ENCODE data around the gene PLEKHG4B.
"Not testable (repeated sequence)": the region's sequence is repeated elsewhere in the genome, so short reads cannot be mapped to it uniquely, and the experiment has no call there.

PLEKHG4B gene

DNA sequence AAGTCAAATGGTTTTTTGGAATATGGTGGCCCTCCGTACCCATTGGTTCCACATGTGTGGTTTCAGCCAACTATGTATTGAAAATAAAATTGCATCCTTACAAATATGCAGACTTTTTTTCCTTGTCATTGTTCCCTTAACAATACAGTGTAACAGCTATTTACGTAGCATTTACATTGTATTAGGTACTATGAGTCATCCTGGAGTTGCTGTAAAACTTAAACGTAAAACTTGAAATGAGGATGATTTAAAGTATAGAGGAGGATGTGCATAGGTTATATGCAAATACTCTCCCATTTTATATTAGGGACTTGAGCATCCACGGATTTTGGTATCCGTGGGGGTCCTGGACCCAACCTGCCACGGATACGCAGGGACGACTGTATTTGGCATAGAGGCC is 142.5 kb downstream of the PLEKHG4B start:
- no peak for DNase-seq

DNA sequence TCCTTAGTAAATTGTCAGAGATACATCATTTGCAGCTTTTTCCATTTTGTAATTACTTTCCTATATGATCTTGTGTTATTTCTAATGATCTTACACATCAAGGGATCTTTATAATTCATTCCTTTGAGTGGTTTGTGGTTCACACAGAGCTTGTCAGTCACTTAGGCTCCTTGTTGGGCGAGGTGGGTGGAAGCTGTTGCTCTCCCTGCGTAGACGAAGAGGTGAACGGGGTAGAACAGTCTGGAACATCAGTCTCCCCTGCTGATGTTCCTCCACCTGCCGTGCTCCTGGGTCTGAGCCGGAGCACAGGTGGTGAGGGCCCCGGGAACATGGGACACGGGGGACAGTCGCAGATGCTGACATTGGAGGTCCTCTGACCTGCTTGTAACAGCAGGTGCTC is 143.6 kb downstream of the PLEKHG4B start:
- DNase-seq, result not testable (repeated sequence)

DNA sequence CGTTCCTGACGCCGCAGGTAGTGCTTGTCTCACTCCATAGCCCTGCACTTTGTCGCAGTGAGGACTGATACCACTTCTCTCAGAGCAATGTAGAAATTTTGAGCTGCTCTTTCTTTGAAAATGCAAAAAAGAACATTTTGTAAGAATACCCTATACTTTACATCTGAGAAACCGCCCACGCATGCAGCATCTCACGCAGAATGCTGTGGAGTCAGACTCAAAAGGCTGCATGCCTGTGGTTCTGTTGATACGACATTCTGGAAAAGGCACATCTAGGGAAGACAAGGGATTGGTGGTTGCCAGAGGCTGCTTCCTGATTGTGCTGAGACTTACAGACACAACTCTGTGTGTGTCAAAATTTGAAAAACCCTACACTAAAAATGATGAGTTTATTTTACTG is 146.0 kb downstream of the PLEKHG4B start:
- DNase-seq, result not testable (repeated sequence)

Data from stimulated activated CD4-positive, alpha-beta T cell treated with anti-CD3 and anti-CD28 coated beads, Interleukin-1b, Interleukin-23, amount 100 ng/mL, for 48 hours (primary cell).